HUES48 (cell line): ENCODE measurements around the gene FOXD4L4.
"Not testable (repeated sequence)": the region's sequence is repeated elsewhere in the genome, so short reads cannot be mapped to it uniquely, and the experiment has no call there.

Experiments
- H3K27ac ChIP-seq: one replicate; pipeline ENCODE4 v1.7.0; 2013; ENCODE audit warnings: low read depth, low read length, inconsistent platforms
- H3K27me3 ChIP-seq: 2 replicates; pipeline ENCODE4 v1.6.1; 2013; ENCODE audit warnings: mild to moderate bottlenecking, low read length; ENCODE audit not compliant: control insufficient read depth, insufficient read depth
- H3K36me3 ChIP-seq: 2 replicates; pipeline ENCODE4 v1.6.1; 2013; ENCODE audit warnings: low read length; ENCODE audit not compliant: control insufficient read depth, insufficient read depth
- H3K4me1 ChIP-seq: 2 replicates; pipeline ENCODE4 v1.6.1; 2013; ENCODE audit warnings: mild to moderate bottlenecking, low read length; ENCODE audit not compliant: control insufficient read depth, insufficient read depth
- H3K4me3 ChIP-seq: 2 replicates; pipeline ENCODE4 v1.5.1; 2013; ENCODE audit warnings: mild to moderate bottlenecking, low read depth, low read length
- H3K9ac ChIP-seq: 2 replicates; pipeline ENCODE4 v1.6.1; 2013; ENCODE audit warnings: mild to moderate bottlenecking, low read depth, low read length, moderate library complexity
- H3K9me3 ChIP-seq: 2 replicates; pipeline ENCODE4 v1.6.1; 2013; ENCODE audit warnings: low read length; ENCODE audit not compliant: control insufficient read depth, insufficient read depth

The FOXD4L4 gene

GRCh38 chr9:65737096-65737564 is at the start of gene FOXD4L4:
FOXD4L4 (plus strand) TSS chr9:65737146; CDS start chr9:65737146, 0 bp downstream.
- not testable (repeated sequence) for H3K4me3 ChIP-seq, H3K9me3 ChIP-seq, H3K4me1 ChIP-seq, H3K9ac ChIP-seq, H3K27ac ChIP-seq, H3K36me3 ChIP-seq
- peaks cover 25% of the 10 kb centered on the region for H3K27me3 ChIP-seq

- not testable (repeated sequence) for H3K4me3 ChIP-seq, H3K4me1 ChIP-seq, H3K27ac ChIP-seq, H3K9me3 ChIP-seq, H3K36me3 ChIP-seq, H3K27me3 ChIP-seq, H3K9ac ChIP-seq
These were observed 33.4 kb upstream of the FOXD4L4 start for GRCh38 chr9:65703550-65703949.

- not testable (repeated sequence) for H3K9me3 ChIP-seq, H3K36me3 ChIP-seq, H3K27ac ChIP-seq, H3K4me3 ChIP-seq, H3K9ac ChIP-seq, H3K27me3 ChIP-seq, H3K4me1 ChIP-seq
These were observed 22.5 kb upstream of the FOXD4L4 start for GRCh38 chr9:65714445-65714844.

GRCh38 chr9:65738133-65738532 is 1.2 kb downstream of the FOXD4L4 start:
- not testable (repeated sequence) for H3K4me1 ChIP-seq, H3K27ac ChIP-seq, H3K4me3 ChIP-seq, H3K9me3 ChIP-seq, H3K9ac ChIP-seq, H3K36me3 ChIP-seq
- H3K27me3 ChIP-seq = peaks cover 25% of the 10 kb centered on the region
